PC-3 (cell line): ENCODE measurements around the gene NDUFS7. TPM values are rescaled to one million over a fixed set of nuclear protein-coding genes. Genes with fewer than 3 reads are reported as not detected.

Source experiments
- ATAC-seq: fragments of 200-7000 bp; cut with Tn5 transposase; 2 replicates; pipeline ENCODE4 v1.9.1; 2020; ENCODE audit warnings: mild to moderate bottlenecking, moderate library complexity
- BruUV-seq: library from RNA; stranded (reverse); fragments of 400-500 nt; replicated peaks from 2 replicates; lab custom pipeline; 2021; lab: Mats Ljungman, UMichigan
- CTCF ChIA-PET: fragments of 300-600 bp; sonication (Branson Sonifier 250); formaldehyde crosslinking; loops from one replicate; lab custom pipeline; 2022; ENCODE audit warnings: antibody characterized with exemption; lab: Charles Lee
- POLR2A ChIA-PET: fragments of 300-600 bp; sonication (Branson Sonifier 250); formaldehyde crosslinking; loops from one replicate; lab custom pipeline; 2022; ENCODE audit warnings: antibody characterized with exemption; ENCODE audit not compliant: unreplicated experiment; lab: Charles Lee
- DNase-seq: peaks from one replicate; pipeline ENCODE4 v3.0.0-alpha.2; 2015
- H2AFZ ChIP-seq: fragments of 300-600 bp; sonication (generic); 2 replicates; pipeline ENCODE4 v1.6.0; 2016; ENCODE audit warnings: antibody characterized with exemption, low read length
- H3F3A ChIP-seq: fragments of 300-600 bp; sonication (generic); one replicate; pipeline ENCODE4 v1.6.0; 2017; ENCODE audit warnings: antibody characterized with exemption, low read length, control low read depth, mild to moderate bottlenecking; ENCODE audit not compliant: unreplicated experiment
- H3K27ac ChIP-seq: fragments of 300-600 bp; sonication (generic); 2 replicates; pipeline ENCODE4 v1.5.1; 2016; ENCODE audit warnings: mild to moderate bottlenecking, low read length
- H3K27me3 ChIP-seq: fragments of 300-600 bp; sonication (generic); 2 replicates; pipeline ENCODE4 v1.6.1; 2016; ENCODE audit warnings: low read length, mixed read lengths
- H3K36me3 ChIP-seq: fragments of 300-600 bp; sonication (generic); 2 replicates; pipeline ENCODE4 v1.6.1; 2016; ENCODE audit warnings: low read depth, mixed run types, low read length, mixed read lengths
- H3K4me1 ChIP-seq: fragments of 300-600 bp; sonication (generic); 2 replicates; pipeline ENCODE4 v1.5.1; 2016; ENCODE audit warnings: low read length; ENCODE audit not compliant: insufficient read depth
- H3K4me2 ChIP-seq: fragments of 300-600 bp; sonication (generic); 2 replicates; pipeline ENCODE4 v1.6.0; 2016; ENCODE audit warnings: low read length
- H3K4me3 ChIP-seq: fragments of 300-600 bp; sonication (generic); 2 replicates; pipeline ENCODE4 v1.5.1; 2016; ENCODE audit warnings: mild to moderate bottlenecking, low read length, mixed read lengths
- H3K79me2 ChIP-seq: fragments of 300-600 bp; sonication (generic); 2 replicates; pipeline ENCODE4 v1.6.1; 2017; ENCODE audit warnings: low read length, mixed read lengths
- H3K9ac ChIP-seq: fragments of 300-600 bp; sonication (generic); 2 replicates; pipeline ENCODE4 v1.6.0; 2016; ENCODE audit warnings: mild to moderate bottlenecking, low read length
- H3K9me2 ChIP-seq: fragments of 300-600 bp; sonication (generic); replicated peaks from 2 replicates; pipeline ENCODE4 v1.6.1; 2016; ENCODE audit warnings: mixed run types, low read length, mixed read lengths
- H3K9me3 ChIP-seq: fragments of 300-600 bp; sonication (generic); 2 replicates; pipeline ENCODE4 v1.6.1; 2016; ENCODE audit warnings: low read length, mixed read lengths
- H4K20me1 ChIP-seq: fragments of 300-600 bp; sonication (generic); 2 replicates; pipeline ENCODE4 v1.6.1; 2016; ENCODE audit warnings: low read length, mixed read lengths
- CTCF ChIP-seq: fragments of 300-600 bp; sonication (generic); conservative IDR thresholded peaks from 2 replicates; pipeline ENCODE4 v1.5.1; 2017; ENCODE audit warnings: antibody characterized with exemption, low read depth, mild to moderate bottlenecking, low read length
- EZH2 ChIP-seq: fragments of 300-600 bp; sonication (generic); IDR thresholded peaks from one replicate; pipeline ENCODE4 v1.6.1; 2017; ENCODE audit warnings: antibody characterized with exemption, mild to moderate bottlenecking, low read length; ENCODE audit not compliant: unreplicated experiment
- EZH2phosphoT487 ChIP-seq: fragments of 300-600 bp; sonication (generic); IDR thresholded peaks from 2 replicates; pipeline ENCODE4 v1.6.1; 2018; ENCODE audit warnings: mild to moderate bottlenecking, antibody characterized with exemption, low read length, borderline replicate concordance
- intact Hi-C: fragments of 100-400 bp; cut with micrococcal nuclease; formaldehyde crosslinking; loops from 2 replicates; pipeline ENCODE4 v1.9.0; 2023
- total RNA-seq: library from RNA; depleted of rRNA; stranded (reverse); fragments of >200 nt; gene quantifications from 2 replicates; pipeline ENCODE4 v1.2.3, GENCODE V29; 2014

Gene NDUFS7
- total RNA-seq, 1 experiment from 2014 or later = 111 TPM

- Histone ChIP-seq H3K9ac (no peak overlapping the region), H2AFZ (no peak overlapping the region), H3K4me1 (no peaks in the 10 kb centered on the region), H3K36me3 (no peaks in the 10 kb centered on the region; the same call in 1 of the 2 replicates), H4K20me1 (no peaks in the 10 kb centered on the region), H3K27ac (no peak overlapping the region), H3K27me3 (no peaks in the 10 kb centered on the region), H3F3A (no peaks in the 10 kb centered on the region), H3K9me3 (no peaks in the 10 kb centered on the region), H3K79me2 (no peaks in the 10 kb centered on the region), H3K4me2 (no peak overlapping the region), H3K9me2 (no peaks in the 10 kb centered on the region), H3K4me3 (no peak overlapping the region)
- DNase-seq = no peak
- intact Hi-C loops = no loop called here
- no TSS peak for BruUV-seq
- no peak for ATAC-seq
- CTCF ChIA-PET = no interaction called here
- POLR2A ChIA-PET = no interaction called here
- TF ChIP-seq EZH2 = no peak
- TF ChIP-seq CTCF = no peak
- no peak for TF ChIP-seq EZH2phosphoT487
Measured at GRCh38 chr19:1366899-1367870, 16.5 kb upstream of the NDUFS7 start.

- no peaks in the 10 kb centered on the region; the same call in 1 of the 2 replicates for H3K36me3 ChIP-seq
- CTCF ChIA-PET = no interaction called here
- H3K9ac ChIP-seq = no peak overlapping the region
- POLR2A ChIA-PET = no interaction called here
- H3K9me3 ChIP-seq = no peaks in the 10 kb centered on the region
- H3K27me3 ChIP-seq = no peaks in the 10 kb centered on the region
- ATAC-seq (no peak), DNase-seq (no peak)
- no peak overlapping the region for H3K27ac ChIP-seq
- H3K4me1 ChIP-seq = no peaks in the 10 kb centered on the region
- no peak overlapping the region for H2AFZ ChIP-seq
- intact Hi-C loops = no loop called here
- no TSS peak for BruUV-seq
- H3K4me2 ChIP-seq = no peak overlapping the region
- H4K20me1 ChIP-seq = no peaks in the 10 kb centered on the region
- H3K9me2 ChIP-seq = no peaks in the 10 kb centered on the region
- TF ChIP-seq CTCF (no peak), EZH2phosphoT487 (no peak), EZH2 (no peak)
- no peak overlapping the region for H3K4me3 ChIP-seq
- H3K79me2 ChIP-seq = no peaks in the 10 kb centered on the region
- H3F3A ChIP-seq = no peaks in the 10 kb centered on the region
Measured at GRCh38 chr19:1369214-1369805, 14.4 kb upstream of the NDUFS7 start.
